ENCODE results near the gene GGTLC2.

DNA sequence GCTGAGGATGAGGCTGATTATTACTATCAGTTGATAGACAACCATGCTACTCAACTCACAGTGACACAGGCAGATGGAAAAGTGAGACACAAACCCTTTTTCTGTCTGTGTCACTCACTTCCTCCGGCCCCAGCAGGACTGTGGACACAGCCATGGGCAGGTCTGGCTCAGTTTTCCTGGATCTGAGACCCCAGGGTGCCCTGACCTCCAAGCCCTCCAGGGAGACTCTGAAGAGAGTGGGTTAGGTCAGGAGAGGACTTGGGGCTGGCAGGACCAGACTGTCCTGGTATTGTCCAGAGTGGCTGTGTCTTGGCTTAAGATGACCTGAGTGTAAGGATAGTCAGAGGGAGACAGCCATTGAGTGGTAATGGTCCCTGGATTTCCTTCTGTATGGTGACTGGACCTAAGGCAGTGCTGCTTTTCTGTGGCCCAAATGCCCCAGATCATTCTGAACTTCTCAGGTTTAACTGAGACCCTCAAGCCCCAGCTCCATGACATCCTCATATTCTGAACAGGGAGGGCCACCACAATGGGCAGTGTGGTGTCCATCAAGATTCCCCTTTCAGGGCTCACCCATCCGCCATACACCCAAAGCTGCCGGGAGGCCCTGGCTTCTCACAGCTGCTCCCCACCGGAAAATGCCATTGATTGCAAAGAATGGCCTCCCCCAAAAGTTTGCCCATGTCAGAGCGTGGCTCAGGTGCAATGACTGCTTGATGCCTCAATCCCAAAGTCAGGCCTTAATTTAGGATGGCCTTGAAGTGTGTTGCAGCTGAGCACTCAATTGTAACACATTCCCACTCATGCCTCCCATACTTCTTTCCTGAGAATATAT lies 49.2 kb upstream of the GGTLC2 start:
- TF ChIP-seq, protein P1, sequence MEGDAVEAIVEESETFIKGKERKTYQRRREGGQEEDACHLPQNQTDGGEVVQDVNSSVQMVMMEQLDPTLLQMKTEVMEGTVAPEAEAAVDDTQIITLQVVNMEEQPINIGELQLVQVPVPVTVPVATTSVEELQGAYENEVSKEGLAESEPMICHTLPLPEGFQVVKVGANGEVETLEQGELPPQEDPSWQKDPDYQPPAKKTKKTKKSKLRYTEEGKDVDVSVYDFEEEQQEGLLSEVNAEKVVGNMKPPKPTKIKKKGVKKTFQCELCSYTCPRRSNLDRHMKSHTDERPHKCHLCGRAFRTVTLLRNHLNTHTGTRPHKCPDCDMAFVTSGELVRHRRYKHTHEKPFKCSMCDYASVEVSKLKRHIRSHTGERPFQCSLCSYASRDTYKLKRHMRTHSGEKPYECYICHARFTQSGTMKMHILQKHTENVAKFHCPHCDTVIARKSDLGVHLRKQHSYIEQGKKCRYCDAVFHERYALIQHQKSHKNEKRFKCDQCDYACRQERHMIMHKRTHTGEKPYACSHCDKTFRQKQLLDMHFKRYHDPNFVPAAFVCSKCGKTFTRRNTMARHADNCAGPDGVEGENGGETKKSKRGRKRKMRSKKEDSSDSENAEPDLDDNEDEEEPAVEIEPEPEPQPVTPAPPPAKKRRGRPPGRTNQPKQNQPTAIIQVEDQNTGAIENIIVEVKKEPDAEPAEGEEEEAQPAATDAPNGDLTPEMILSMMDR (IDR thresholded peaks at IDR 0.05; ENCODE audit: low read depth, low read length), result no peak
- TF ChIP-seq EZH2phosphoT487 (IDR thresholded peaks at IDR 0.05; ENCODE audit: low read depth), result no peak
